ENCODE results near the gene MROH7.
"Not testable (repeated sequence)": the region's sequence is repeated elsewhere in the genome, so short reads cannot be mapped to it uniquely, and the experiment has no call there.

The MROH7 gene

GRCh38 chr1:54623216-54624007 is 18.2 kb upstream of the MROH7 start, which contains the start of gene FAM151A:
Gene FAM151A (minus strand): TSS chr1:54623525. CDS start chr1:54623395, 130 bp downstream.
- H3K27ac ChIP-seq: no peak within 1 kb of the TSS
- no peak for TF ChIP-seq CTCF (conservative IDR thresholded peaks at IDR 0.05)

GRCh38 chr1:54624466-54625464 is 16.8 kb upstream of the MROH7 start:
- TF ChIP-seq CTCF (conservative IDR thresholded peaks at IDR 0.05): no peak
- H3K27ac ChIP-seq: no peak overlapping the region

- TF ChIP-seq CTCF (conservative IDR thresholded peaks at IDR 0.05): no peak
- H3K27ac ChIP-seq: no peak overlapping the region
Measured at GRCh38 chr1:54627196-54627595, 14.4 kb upstream of the MROH7 start.

DNA sequence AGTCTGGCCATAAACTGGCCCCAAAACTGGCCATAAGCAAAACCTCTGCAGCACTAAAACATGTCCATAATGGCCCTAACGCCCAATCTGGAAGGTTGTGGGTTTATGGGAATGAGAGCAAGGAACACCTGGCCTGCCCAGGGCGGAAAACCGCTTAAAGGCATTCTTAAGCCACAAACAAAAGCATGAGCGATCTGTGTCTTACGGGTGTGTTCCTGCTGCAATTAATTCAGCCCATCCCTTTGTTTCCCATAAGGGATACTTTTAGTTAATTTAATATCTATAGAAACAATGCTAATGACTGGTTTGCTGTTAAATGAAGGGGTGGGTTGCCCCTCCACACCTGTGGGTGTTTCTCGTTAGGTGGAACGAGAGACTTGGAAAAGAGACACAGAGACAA is 5.8 kb upstream of the MROH7 start:
- H3K27ac ChIP-seq: not testable (repeated sequence)

DNA sequence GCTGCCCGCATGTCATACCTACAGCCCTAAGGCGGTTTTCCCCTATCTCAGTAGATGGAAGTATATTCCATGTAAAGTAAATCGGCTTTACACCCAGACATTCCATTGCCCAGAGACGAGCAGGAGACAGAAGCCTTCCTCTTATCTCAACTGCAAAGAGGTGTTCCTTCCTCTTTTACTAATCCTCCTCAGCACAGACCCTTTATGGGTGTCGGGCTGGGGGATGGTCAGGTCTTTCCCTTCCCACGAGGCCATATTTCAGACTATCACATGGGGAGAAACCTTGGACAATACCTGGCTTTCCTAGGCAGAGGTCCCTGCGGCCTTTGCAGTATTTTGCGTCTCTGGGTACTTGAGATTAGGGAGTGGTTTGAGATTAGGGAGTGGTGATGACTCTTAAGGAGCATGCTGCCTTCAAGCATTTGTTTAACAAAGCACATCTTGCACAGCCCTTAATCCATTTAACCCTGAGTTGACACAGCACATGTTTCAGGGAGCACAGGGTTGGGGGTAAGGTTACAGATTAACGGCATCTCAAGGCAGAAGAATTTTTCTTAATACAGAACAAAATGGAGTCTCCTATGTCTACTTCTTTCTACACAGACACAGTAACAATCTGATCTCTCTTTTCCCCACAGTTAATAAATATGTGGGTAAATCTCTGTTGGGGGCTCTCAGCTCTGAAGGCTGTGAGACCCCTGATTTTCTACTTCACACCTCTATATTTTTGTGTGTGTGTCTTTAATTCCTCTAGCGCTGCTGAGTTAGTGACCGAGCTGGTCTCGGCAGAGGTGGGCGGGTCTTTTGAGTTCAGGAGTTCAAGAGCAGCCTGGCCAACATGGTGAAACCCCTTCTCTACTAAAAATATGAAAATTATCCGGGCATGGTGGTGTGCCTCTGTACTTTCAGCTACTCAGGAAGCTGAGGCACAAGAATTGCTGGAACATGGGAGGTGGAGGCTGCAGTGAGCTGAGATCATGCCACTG is 4.8 kb upstream of the MROH7 start:
- not testable (repeated sequence) for H3K27ac ChIP-seq

- H3K27ac ChIP-seq: no peak overlapping the region
- no peak for TF ChIP-seq CTCF (conservative IDR thresholded peaks at IDR 0.05)
Measured at GRCh38 chr1:54640361-54640760, 1.2 kb upstream of the MROH7 start.

DNA sequence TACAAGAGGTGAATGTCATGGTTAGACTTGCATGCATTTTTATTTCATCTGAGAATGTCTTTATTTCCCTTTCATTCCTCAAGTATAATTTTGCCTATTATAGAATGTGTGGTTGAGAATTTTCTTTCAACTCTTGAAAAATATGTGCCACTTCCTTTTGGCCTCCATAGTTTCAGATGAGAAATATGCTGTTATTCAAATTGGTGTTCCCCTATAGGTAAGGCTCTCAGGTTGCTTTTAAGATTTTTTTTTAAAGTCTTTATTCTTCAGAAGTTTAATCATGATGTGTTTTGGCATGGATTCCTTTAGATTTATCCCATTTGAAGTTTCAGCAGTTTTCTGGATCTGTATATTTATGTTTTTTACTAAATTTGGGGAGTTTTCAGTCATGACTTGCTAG is 2.1 kb downstream of the MROH7 start:
- H3K27ac ChIP-seq: no peak overlapping the region
- no peak for TF ChIP-seq CTCF (conservative IDR thresholded peaks at IDR 0.05)

Measured in VCaP (cell line).